ENCODE data around the gene TEC. TPM values are rescaled to one million over a fixed set of nuclear protein-coding genes. Genes with fewer than 3 reads are reported as not detected.

The TEC gene
- total RNA-seq, 4 donors from 2014 or later: 3.6 to 12.7 (median 3.9) TPM

GRCh38 chr4:48254381-48255071, 15.1 kb downstream of the TEC start:
- no peaks in the 10 kb centered on the region for H3K36me3 ChIP-seq
- no peaks in the 10 kb centered on the region for H3K9me3 ChIP-seq
- TF ChIP-seq POLR2A (IDR thresholded peaks at IDR 0.05): no peak
- DNase-seq: peak; percentile 56 to 66
- no peak overlapping the region for H3K27ac ChIP-seq
- intact Hi-C loops (cut with DNase I): no loop called here
- H3K4me1 ChIP-seq: peaks cover 15 to 21% of the 10 kb centered on the region in 2 donors
- no peaks in the 10 kb centered on the region for H3K27me3 ChIP-seq
- 51 to 58% methylated on average over 6 of the region's 6 CpGs for WGBS, 2 donors
- H3K4me3 ChIP-seq (replicated peaks in 1 of 3): no peak overlapping the region

GRCh38 chr4:48252313-48252712, 17.3 kb downstream of the TEC start:
- peaks cover 15 to 21% of the 10 kb centered on the region in 2 donors for H3K4me1 ChIP-seq
- no peak overlapping the region for H3K27ac ChIP-seq
- no peaks in the 10 kb centered on the region for H3K27me3 ChIP-seq
- no peak overlapping the region for H3K4me3 ChIP-seq (replicated peaks in 1 of 3)
- no peaks in the 10 kb centered on the region for H3K9me3 ChIP-seq
- no peak for DNase-seq
- no peaks in the 10 kb centered on the region for H3K36me3 ChIP-seq
- intact Hi-C loops (cut with DNase I): no loop called here
- TF ChIP-seq POLR2A (IDR thresholded peaks at IDR 0.05): no peak
- no peak for TF ChIP-seq CTCF (IDR thresholded peaks at IDR 0.05)

- Histone ChIP-seq H3K4me1 (peaks cover 15 to 21% of the 10 kb centered on the region in 2 donors), H3K4me3 (replicated peaks in 1 of 3) (no peak overlapping the region), H3K27me3 (no peaks in the 10 kb centered on the region), H3K27ac (no peak overlapping the region), H3K9me3 (no peaks in the 10 kb centered on the region), H3K36me3 (no peaks in the 10 kb centered on the region)
- no peak for DNase-seq
- intact Hi-C loops (cut with DNase I): no loop called here
- no peak for TF ChIP-seq POLR2A (IDR thresholded peaks at IDR 0.05)
- TF ChIP-seq CTCF (IDR thresholded peaks at IDR 0.05): no peak
- 96 to 97% methylated on average over 2 of the region's 2 CpGs for WGBS, 2 donors
Observed at GRCh38 chr4:48250980-48251379, 18.7 kb downstream of the TEC start.

GRCh38 chr4:48250343-48250742, 19.3 kb downstream of the TEC start:
- intact Hi-C loops (cut with DNase I): no loop called here

GRCh38 chr4:48249378-48249777, 20.3 kb downstream of the TEC start:
- Histone ChIP-seq H3K27ac (no peak overlapping the region), H3K4me1 (peaks cover 6% of the 10 kb centered on the region in 2 donors), H3K4me3 (replicated peaks in 1 of 3) (no peak overlapping the region), H3K36me3 (no peaks in the 10 kb centered on the region), H3K9me3 (no peaks in the 10 kb centered on the region), H3K27me3 (no peaks in the 10 kb centered on the region)
- intact Hi-C loops (cut with DNase I): no loop called here
- TF ChIP-seq CTCF (IDR thresholded peaks at IDR 0.05) (no peak), POLR2A (IDR thresholded peaks at IDR 0.05) (no peak)
- WGBS, 2 donors: 67 to 77% methylated on average over 1 of the region's 1 CpG
- DNase-seq: no peak

More at GRCh38 chr4:48250343-48250742, 19.3 kb downstream of the TEC start:
- Histone ChIP-seq H3K27me3 (no peaks in the 10 kb centered on the region), H3K4me1 (peaks cover 13 to 16% of the 10 kb centered on the region in 2 donors), H3K4me3 (replicated peaks in 1 of 3) (no peak overlapping the region), H3K36me3 (no peaks in the 10 kb centered on the region), H3K9me3 (no peaks in the 10 kb centered on the region), H3K27ac (no peak overlapping the region)
- WGBS, 2 donors: 80 to 82% methylated on average over 4 of the region's 4 CpGs
- TF ChIP-seq POLR2A (IDR thresholded peaks at IDR 0.05) (no peak), CTCF (IDR thresholded peaks at IDR 0.05) (no peak)
- no peak for DNase-seq

Measured in thyroid gland (tissue), 4 donors.